HG03342 (cell line): ENCODE data around the gene PLTP.
A peak's percentile ranks its signal among the peaks of the same experiment; 100 is the strongest.
"Not testable (repeated sequence)": the region's sequence is repeated elsewhere in the genome, so short reads cannot be mapped to it uniquely, and the experiment has no call there.

Experiments
- ATAC-seq: cut with Tn5 transposase; IDR thresholded peaks from one replicate; pipeline ENCODE4 v1.9.1; 2021; ENCODE audit warnings: mild to moderate bottlenecking, moderate library complexity; ENCODE audit not compliant: unreplicated experiment

PLTP gene

DNA sequence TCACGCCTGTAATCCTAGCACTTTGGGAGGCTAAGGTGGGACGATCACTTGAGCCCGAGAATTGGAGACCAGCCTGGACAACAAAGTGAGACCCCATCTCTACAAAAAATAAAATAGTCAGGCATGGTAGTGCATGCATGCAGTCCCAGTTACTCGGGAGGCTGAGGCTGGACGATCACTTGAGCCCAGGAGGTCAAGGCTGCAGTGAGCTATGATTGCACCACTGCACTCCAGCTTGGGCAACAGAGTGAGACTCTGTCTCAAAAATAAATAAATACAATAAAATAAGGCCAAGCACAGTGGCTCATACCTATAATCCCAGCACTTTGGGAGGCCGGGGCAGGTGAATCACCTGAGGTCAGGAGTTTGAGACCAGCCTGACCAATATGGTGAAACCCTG lies 10.6 kb downstream of the PLTP start:
- ATAC-seq: not testable (repeated sequence)

DNA sequence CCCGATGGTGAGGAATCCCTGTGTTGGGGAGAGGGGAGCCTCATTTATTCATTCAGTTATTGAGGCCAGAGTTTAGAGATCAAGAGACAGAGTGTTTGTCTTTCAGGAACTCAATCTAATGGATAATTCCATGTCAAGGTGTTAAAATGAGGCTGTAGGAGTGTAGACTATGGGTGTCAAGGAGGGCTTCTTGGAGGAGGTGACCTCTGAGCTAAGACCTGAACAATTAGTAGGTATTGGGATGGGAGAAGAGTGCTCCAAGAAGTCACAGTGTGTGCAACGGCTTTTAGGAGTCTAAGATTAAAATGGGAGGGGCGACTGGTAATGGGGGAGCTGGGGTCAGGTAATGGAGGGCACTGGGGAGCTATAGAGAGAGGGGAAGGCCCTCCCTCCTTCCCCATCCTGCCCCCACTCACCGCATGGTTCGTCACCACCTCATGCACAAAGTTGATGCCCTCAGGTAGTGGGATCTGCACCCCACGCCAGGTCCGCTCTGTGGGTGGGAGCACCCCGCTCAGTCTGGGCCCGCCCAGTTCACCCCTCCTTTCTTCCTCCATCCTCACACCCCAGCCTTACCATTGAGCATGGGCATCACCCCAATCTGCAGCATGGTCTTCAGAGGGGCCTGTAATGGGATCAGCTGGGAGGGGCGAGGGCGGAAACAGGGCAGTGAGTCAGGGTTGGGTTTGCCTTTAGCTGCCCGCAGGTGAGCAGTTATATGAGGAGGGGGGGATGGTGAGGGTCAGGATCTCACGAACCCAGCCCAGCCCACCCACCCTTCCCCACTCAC lies 12.7 kb downstream of the PLTP start:
- no peak for ATAC-seq

DNA sequence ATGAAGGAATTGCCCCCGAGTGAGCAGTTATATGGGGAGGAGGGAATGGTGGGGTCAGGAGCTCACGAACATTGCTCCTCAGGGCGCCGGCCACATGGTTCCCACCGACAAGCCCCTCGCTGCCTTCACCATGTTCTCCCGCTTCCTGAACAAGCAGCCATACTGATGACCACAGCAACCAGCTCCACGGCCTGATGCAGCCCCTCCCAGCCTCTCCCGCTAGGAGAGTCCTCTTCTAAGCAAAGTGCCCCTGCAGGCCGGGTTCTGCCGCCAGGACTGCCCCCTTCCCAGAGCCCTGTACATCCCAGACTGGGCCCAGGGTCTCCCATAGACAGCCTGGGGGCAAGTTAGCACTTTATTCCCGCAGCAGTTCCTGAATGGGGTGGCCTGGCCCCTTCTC lies 13.7 kb downstream of the PLTP start:
- ATAC-seq: no peak

DNA sequence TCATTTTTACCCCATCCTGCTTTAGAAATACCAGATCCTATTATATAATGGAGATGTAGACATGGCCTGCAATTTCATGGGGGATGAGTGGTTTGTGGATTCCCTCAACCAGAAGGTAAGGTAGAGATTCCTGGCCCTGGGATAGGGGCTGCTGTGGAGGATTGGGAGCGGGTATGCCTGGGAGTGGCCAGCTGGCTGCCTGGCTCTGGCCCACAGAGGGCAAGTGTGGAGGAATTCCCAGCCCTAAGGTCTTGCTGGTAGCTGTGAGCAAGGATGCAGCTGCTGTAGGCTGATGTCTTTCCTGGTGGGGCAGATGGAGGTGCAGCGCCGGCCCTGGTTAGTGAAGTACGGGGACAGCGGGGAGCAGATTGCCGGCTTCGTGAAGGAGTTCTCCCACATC lies 14.3 kb downstream of the PLTP start:
- no peak for ATAC-seq

DNA sequence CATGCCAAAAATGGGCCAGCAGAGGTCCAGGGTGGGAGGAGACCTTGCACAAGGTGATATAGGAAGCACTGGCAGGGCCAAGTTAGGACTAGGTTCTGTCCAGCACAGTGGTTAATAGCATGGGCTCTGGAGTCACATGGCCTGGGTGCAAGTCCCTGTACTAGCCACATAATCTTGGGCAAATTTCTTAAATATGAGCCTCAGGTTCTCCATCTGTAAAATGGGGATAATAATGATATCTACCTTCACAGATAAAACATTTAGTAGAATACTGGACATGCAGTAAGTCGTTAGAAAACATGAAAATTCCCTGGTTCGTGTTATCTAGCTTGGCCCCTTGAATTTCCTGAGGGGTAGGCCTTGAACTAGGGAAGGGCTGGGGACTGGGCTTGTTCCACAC lies 14.7 kb downstream of the PLTP start:
- no peak for ATAC-seq

DNA sequence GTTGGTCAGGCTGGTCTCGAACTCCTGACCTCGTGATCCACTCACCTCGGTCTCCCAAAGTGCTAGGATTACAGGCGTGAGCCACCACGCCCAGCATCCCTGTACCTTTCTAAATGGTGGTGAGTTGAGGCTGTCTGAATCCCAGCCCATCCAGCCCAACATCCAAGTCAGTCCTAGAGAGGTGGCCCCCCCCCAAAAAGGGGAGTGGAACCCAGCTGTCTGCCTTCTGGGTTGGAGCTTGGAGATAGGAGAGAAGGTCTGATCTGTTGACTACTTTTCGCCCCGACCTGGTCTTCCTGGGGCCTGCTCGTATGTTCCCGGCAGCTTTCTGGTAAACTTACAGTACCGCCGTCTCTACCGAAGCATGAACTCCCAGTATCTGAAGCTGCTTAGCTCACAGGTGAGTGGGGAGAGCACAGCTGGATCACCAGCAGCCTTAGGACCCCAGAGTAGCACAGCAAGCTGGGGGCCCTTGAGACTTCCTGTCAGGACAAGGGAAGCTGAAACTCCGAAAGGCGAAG lies 15.3 kb downstream of the PLTP start:
- ATAC-seq: no peak

DNA sequence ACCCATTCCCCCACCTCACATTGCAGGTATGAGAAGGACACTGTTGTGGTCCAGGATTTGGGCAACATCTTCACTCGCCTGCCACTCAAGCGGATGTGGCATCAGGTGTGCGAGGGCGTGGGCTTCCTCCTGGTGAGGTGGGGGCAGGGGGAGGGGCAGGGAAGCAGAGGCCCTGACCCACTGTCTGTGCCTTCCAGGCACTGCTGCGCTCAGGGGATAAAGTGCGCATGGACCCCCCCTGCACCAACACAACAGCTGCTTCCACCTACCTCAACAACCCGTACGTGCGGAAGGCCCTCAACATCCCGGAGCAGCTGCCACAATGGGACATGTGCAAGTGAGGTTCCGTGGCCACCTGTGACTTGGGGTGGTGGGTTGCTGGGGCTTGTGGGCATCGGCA lies 17.2 kb downstream of the PLTP start:
- no peak for ATAC-seq

DNA sequence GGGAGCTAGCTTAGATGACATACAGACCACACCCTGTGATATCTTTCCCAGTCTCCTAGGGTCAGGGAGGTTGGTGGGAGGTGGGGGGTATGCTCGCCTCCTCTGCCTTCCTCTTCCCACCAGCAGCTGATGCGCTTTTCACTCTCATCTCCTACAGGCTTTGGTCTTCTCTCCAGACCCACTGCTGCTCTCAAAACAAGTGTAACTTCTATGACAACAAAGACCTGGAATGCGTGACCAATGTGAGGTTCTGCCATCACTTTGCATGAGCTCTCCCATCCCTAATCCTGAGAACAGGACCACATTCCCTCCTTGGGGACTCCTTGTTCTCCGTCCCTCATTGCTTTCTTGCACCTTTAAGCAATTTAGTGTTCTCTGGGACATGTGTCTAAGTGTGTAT lies 18.1 kb downstream of the PLTP start:
- ATAC-seq: no peak

DNA sequence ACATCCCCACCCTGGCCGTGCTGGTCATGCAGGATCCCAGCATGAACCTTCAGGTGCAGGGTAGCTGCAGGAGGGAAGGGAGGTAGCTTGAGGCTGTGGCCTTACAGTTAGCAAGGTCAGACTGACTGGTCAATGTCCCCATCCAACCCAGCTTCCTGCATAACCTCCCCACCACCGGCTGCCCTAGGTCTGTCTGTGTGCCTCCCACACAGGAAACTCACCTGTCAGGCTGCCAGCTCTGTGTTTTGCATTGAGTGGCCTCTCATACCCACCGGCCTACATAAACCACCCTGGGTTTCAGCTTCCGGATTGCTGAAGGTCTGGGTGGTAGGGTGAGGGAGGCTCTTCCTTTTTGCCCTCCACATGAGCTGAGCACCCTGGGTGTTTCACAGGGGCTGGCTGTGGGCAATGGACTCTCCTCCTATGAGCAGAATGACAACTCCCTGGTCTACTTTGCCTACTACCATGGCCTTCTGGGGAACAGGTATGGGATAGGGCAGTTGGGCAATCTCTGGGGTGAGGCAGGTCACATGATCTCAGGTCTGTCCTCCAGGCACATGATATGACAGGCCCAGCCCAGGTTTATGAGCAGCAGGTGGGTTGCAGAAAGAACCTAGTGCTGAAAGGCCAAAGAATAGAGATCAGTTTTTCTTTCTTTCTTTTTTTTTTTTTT lies 19.0 kb downstream of the PLTP start:
- no peak for ATAC-seq

DNA sequence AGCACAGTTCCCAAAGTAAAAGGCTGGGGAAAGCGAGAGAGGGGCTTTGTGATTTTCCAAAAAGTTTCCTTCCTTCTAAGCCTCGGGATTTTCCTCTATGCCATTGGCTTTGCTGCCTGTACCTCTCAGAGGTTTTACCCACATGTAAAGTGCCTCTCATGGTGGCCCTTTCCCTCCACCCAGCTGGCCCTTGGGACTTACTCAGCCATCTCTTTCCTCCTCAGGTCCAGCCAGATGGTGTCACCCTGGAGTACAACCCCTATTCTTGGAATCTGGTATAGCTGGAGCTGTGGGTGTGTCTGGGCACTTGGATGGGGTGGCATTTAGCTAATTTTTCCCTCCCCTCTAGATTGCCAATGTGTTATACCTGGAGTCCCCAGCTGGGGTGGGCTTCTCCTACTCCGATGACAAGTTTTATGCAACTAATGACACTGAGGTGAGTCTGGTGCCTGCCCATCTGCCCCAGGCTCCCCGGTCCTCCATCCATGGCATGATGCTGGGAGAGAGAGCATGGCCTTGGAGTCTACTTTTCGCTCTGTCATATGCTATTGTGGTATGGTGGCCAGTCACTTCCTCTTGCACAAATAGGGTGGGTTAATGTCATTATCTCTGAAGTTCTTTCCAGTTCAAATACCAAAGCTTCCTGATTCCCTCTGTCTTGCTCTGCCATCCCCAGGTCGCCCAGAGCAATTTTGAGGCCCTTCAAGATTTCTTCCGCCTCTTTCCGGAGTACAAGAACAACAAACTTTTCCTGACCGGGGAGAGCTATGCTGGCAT lies 19.7 kb downstream of the PLTP start:
- no peak for ATAC-seq

DNA sequence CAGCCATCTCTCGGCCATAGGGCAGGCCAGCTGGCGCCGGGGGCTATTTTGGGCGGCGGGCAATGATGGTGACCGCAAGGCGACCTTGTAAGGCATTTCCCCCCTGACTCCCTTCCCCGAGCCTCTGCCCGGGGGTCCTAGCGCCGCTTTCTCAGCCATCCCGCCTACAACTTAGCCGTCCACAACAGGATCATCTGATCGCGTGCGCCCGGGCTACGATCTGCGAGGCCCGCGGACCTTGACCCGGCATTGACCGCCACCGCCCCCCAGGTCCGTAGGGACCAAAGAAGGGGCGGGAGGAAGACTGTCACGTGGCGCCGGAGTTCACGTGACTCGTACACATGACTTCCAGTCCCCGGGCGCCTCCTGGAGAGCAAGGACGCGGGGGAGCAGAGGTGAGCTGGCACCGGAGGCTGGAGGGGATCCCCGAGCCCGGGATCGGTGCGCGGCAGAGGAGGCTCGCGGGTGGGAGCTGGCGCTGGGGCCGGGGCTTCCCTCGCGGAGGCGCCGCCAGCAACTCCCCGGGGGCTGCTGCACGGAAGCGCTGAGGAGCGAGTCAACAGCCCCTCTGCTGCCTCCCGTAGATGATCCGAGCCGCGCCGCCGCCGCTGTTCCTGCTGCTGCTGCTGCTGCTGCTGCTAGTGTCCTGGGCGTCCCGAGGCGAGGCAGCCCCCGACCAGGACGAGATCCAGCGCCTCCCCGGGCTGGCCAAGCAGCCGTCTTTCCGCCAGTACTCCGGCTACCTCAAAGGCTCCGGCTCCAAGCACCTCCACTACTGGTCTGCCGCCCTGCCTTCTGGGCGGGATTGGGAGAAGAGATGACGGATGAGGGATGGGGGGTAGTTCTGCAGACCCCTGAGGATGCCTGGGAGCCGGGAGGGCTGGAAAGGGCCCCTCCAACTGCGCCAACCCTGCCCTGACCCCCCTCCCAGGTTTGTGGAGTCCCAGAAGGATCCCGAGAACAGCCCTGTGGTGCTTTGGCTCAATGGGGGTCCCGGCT lies 20.7 kb downstream of the PLTP start, which contains the start of the genes CTSA and NEURL2:
CTSA (plus strand) TSS at position 351 of the 999 bp plus-strand sequence; CDS start at position 585, 234 bp downstream.
NEURL2 (minus strand) TSS at position 224 of the 999 bp plus-strand sequence; CDS start at position 7, 217 bp downstream.
- peak; percentile 68 for ATAC-seq

DNA sequence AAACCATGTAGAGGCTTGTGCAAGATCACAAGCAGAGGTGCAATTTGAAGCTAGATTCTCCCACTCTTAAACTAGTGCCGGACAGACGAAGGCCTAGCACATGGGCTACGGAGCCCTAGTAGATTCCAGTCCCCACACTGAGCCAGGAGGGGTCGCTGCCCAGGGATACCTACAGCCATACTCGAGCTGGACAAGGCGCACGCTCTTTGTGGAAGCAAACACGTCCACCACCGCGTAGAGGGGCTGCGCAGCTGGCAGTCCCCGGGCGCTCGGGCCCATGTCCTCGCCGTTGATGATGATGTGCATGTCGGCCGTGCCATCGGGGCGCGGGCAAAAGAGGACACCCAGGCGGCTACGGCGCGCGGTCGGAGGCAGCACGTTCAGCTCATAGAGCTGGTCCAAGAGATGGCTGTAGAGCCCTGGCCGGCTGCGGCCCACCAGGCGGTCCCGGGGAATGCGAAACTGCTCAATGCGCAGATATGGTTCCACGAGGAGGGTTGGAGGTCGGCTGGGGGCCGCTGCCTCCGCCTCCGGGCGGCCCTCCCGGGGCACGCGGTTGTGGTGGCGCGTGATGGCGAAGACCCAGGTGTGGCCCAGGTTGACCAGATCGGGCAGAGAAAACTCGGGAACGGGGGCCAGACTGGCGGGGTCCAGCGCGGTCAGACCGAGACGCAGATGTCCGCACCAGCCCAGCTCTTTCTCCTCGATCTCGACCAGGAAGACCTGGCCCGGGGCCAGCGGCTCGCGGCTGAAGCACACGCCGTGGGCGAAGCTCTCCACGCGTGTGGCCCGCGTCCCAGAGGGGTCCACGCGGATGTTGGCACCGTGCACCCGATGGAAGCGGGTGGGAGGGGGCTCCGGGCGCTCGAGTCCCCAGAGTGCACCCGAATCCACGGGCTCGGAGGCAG lies 21.6 kb downstream of the PLTP start:
- no peak for ATAC-seq

DNA sequence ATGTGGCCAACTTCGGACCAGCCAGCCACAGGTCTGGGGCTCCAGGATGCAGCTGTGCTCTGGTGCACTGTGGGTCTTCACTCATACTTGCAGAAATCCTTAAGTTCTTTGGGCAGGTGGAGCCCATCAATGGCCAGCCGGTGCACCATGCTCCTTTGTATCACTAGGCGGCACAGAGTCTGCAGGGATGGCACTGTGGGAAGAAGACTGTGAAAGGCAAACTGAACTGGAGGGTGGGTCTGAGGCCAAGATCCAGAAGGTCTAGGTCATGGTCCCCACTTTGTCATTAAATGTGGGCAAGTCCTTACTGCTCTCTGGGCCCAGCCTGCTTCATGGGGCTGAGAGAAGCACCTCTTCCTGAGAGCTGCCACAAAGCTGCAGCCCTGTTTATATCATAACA lies 23.3 kb downstream of the PLTP start:
- ATAC-seq: no peak

DNA sequence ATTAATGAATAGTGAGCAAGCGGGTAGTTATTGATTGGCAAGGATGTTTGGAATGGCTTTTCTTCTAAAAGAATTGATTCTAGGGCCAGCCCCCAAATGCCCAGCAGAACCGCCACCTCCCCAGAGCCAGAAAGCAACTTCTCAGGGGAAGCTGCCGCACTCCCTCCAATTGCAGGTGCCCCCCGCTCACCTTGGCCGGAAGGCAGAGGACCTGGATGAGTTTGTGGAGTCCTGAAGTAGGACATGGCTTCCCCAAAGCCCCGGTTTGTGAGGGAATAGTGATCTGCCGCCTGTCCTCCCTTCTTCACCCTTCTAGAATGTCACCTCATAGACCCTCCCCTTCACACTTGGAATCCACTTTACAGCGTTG lies 24.6 kb downstream of the PLTP start, which contains the start of gene SPATA25:
SPATA25 (minus strand) TSS at position 277 of the 370 bp plus-strand sequence; CDS start at position 245, 32 bp downstream.
- ATAC-seq: no peak

DNA sequence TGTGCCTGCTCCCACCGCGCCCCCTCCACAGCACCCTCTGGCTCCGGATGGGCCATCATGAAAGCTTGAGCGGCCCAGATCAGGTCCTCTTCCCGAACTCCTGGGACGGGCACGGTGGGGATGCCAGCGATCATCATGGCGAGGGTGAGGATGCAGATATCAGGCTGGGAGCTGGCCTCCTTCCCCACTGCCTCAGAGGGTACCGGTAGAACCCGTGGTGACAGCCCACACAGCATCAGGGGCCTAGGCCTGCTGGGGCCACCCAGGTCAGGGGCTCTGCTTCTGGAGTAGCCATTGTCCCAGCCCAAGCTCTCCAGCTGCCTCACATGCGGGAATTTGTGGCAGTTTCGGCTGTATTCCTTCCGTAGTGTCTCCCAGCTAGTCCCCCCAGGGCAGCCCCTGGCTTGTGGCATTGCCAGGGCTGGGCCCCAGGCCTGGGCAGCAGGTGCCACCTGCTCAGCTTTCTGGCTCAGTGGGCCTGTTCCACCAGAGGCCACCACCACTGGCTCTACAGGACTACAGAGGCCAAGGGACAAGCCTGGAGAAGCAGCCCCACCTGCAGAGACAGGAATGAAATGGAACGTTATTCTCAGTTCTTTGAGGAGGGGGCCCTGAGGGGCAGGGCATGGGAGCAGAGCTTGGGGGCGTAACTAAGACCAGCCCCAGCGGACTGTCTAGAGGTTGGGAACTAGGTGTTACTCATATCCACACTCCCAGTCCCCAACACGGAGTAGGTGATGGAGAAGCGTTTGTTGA lies 25.2 kb downstream of the PLTP start:
- ATAC-seq: no peak

DNA sequence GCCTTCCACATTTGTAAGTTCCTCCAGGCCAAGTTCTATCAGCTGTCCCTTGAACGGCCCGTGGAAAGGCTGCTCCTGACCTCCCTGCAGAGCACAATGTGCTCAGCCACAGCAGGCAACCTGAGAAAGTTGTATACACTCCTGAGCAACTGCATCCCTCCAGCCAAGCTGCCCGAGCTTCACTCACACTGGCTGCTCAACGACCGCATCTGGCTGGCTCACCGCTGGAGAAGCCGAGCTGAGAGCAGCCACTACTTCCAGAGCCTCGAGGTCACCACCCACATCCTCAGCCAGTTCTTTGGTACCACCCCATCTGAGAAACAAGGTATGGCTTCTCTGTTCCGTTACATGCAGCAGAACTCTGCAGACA lies 28.9 kb downstream of the PLTP start:
- no peak for ATAC-seq

DNA sequence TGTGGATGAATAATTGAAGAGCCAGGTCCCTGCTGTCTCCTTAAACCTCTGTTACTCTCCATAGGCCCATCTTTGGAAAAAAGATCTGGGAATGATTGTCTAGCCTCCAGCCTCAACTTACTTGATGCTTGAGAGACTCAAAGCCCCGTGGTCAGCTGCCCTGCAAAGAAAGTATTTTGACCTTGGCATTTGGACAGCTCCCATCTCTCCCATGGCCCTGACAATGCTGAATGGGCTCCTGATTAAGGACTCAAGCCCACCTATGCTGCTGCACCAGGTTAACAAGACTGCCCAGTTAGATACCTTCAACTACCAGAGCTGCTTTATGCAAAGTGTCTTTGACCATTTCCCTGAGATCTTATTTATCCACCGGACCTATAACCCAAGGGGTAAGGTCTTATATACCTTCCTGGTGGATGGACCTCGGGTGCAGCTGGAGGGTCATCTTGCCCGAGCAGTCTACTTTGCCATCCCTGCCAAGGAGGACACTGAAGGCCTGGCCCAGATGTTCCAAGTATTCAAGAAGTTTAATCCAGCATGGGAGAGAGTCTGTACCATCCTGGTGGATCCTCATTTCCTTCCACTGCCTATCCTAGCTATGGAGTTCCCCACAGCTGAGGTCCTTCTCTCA lies 29.4 kb downstream of the PLTP start:
- ATAC-seq: no peak
